Ramos (cell line): Measurements from ENCODE around the gene LRRC4C.

ENCODE experiments used
- in situ Hi-C: fragments of 300-500 bp; cut with MboI; formaldehyde crosslinking; loops from one replicate; pipeline ENCODE4 v1.14.3; 2022; ENCODE audit warnings: low sequenced_read_pairs; ENCODE audit not compliant: unreplicated experiment

The LRRC4C gene

GRCh38 chr11:40816976-40817375, 642.5 kb downstream of the LRRC4C start:
- in situ Hi-C loops, result no loop called here

GRCh38 chr11:40797981-40798380, 661.5 kb downstream of the LRRC4C start:
- in situ Hi-C loops, result no loop called here

- in situ Hi-C loops, result no loop called here
These were observed 672.2 kb downstream of the LRRC4C start for GRCh38 chr11:40787224-40787623.

GRCh38 chr11:40763046-40763445, 696.4 kb downstream of the LRRC4C start:
- in situ Hi-C loops, result no loop called here

GRCh38 chr11:40759341-40759740, 700.1 kb downstream of the LRRC4C start:
- in situ Hi-C loops, result no loop called here

GRCh38 chr11:40754297-40754696, 705.2 kb downstream of the LRRC4C start:
- in situ Hi-C loops, result no loop called here

- in situ Hi-C loops, result no loop called here
These were observed 713.2 kb downstream of the LRRC4C start for GRCh38 chr11:40746282-40746681.

GRCh38 chr11:40732132-40732531, 727.3 kb downstream of the LRRC4C start:
- in situ Hi-C loops, result no loop called here

- in situ Hi-C loops, result no loop called here
These were observed 737.2 kb downstream of the LRRC4C start for GRCh38 chr11:40722179-40722795.

GRCh38 chr11:40716344-40717130, 742.9 kb downstream of the LRRC4C start:
- in situ Hi-C loops, result no loop called here

- in situ Hi-C loops, result no loop called here
These were observed 746.4 kb downstream of the LRRC4C start for GRCh38 chr11:40713083-40713482.

- in situ Hi-C loops, result no loop called here
These were observed 758.4 kb downstream of the LRRC4C start for GRCh38 chr11:40701027-40701426.

- in situ Hi-C loops, result no loop called here
These were observed 769.6 kb downstream of the LRRC4C start for GRCh38 chr11:40689823-40690222.

GRCh38 chr11:40688369-40688768, 771.1 kb downstream of the LRRC4C start:
- in situ Hi-C loops, result no loop called here

- in situ Hi-C loops, result no loop called here
These were observed 772.7 kb downstream of the LRRC4C start for GRCh38 chr11:40686765-40687164.

- in situ Hi-C loops, result no loop called here
These were observed 776.4 kb downstream of the LRRC4C start for GRCh38 chr11:40683010-40683409.

GRCh38 chr11:40679276-40679675, 780.2 kb downstream of the LRRC4C start:
- in situ Hi-C loops, result no loop called here

- in situ Hi-C loops, result no loop called here
These were observed 812.2 kb downstream of the LRRC4C start for GRCh38 chr11:40647295-40647694.

- in situ Hi-C loops, result no loop called here
These were observed 817.2 kb downstream of the LRRC4C start for GRCh38 chr11:40642284-40642683.

- in situ Hi-C loops, result no loop called here
These were observed 839.8 kb downstream of the LRRC4C start for GRCh38 chr11:40619654-40620053.

GRCh38 chr11:40606800-40607199, 852.7 kb downstream of the LRRC4C start:
- in situ Hi-C loops, result no loop called here
